Esophagus squamous epithelium (tissue), 4 donors: ENCODE data around the gene IFT43.

Experiments
- CTCF ChIP-seq, 6 experiments: fragments of 450-650 bp in 4 of 6; fragments of 200-600 bp in 2 of 6; sonication (generic) in 2 of 6; IDR thresholded peaks; one replicate each; pipeline ENCODE4 v1.5.1; 2016 to 2019; ENCODE audit warnings: antibody characterized with exemption in 6 of 6, mild to moderate bottlenecking in 4 of 6, moderate library complexity in 4 of 6
- POLR2A ChIP-seq, 4 donors: fragments of 450-650 bp; IDR thresholded peaks; one replicate each; pipeline ENCODE4 v1.6.1; 2017; ENCODE audit warnings: antibody characterized with exemption in 4 of 4, mild to moderate bottlenecking in 4 of 4, moderate library complexity in 3 of 4

- no peak for TF ChIP-seq CTCF (IDR thresholded peaks at IDR 0.05)
- TF ChIP-seq POLR2A (IDR thresholded peaks at IDR 0.05): no peak
These were observed 70.6 kb downstream of the IFT43 start for GRCh38 chr14:76056128-76056527.
